NCI-H2196 treated with DMSO at 0.1 percent for 48 hours (cell line): Measurements from ENCODE around the gene CAPZB.
"Not testable (repeated sequence)": the region's sequence is repeated elsewhere in the genome, so short reads cannot be mapped to it uniquely, and the experiment has no call there.

Experiments
- DNase-seq: peaks from one replicate; lab custom pipeline; 2025; ENCODE audit not compliant: unreplicated experiment; lab: John Stamatoyannopoulos, UW

Gene CAPZB

GRCh38 chr1:19315378-19316198, 169.8 kb downstream of the CAPZB start:
- no peak for DNase-seq

- no peak for DNase-seq
These were observed 171.1 kb downstream of the CAPZB start for GRCh38 chr1:19313961-19314882.

- no peak for DNase-seq
These were observed 171.7 kb downstream of the CAPZB start for GRCh38 chr1:19313636-19313959.

- DNase-seq, result no peak
These were observed 172.3 kb downstream of the CAPZB start for GRCh38 chr1:19312782-19313635.

- DNase-seq, result peak; percentile 94
These were observed 173.2 kb downstream of the CAPZB start, which contains the start of the genes AKR7A2 and SLC66A1 for GRCh38 chr1:19311931-19312781. AKR7A2 (minus strand) TSS chr1:19312144; CDS start chr1:19312124, 20 bp downstream. SLC66A1 (plus strand) TSS chr1:19312326; CDS start chr1:19317678, 5,352 bp downstream.

- DNase-seq, result no peak
These were observed 173.8 kb downstream of the CAPZB start for GRCh38 chr1:19311503-19311930.

GRCh38 chr1:19310720-19311502, 174.4 kb downstream of the CAPZB start:
- no peak for DNase-seq

- DNase-seq, result no peak
These were observed 175.3 kb downstream of the CAPZB start for GRCh38 chr1:19310061-19310460.

- no peak for DNase-seq
These were observed 176.1 kb downstream of the CAPZB start for GRCh38 chr1:19309123-19309813.

GRCh38 chr1:19308509-19308907, 176.8 kb downstream of the CAPZB start:
- DNase-seq, result no peak

- no peak for DNase-seq
These were observed 177.4 kb downstream of the CAPZB start for GRCh38 chr1:19307794-19308508.

- no peak for DNase-seq
These were observed 178.4 kb downstream of the CAPZB start for GRCh38 chr1:19306941-19307340.

- DNase-seq, result no peak
These were observed 179.5 kb downstream of the CAPZB start for GRCh38 chr1:19305880-19306279.

GRCh38 chr1:19304081-19304480, 181.3 kb downstream of the CAPZB start:
- not testable (repeated sequence) for DNase-seq

- DNase-seq, result no peak
These were observed 185.1 kb downstream of the CAPZB start for GRCh38 chr1:19300211-19300610.

- DNase-seq, result no peak
These were observed 190.7 kb downstream of the CAPZB start for GRCh38 chr1:19294638-19295037.

- DNase-seq, result no peak
These were observed 196.1 kb downstream of the CAPZB start for GRCh38 chr1:19289244-19289643.
